LHCN-M2 (cell line): ENCODE measurements around the gene GSC2. TPM values are rescaled to one million over a fixed set of nuclear protein-coding genes. Genes with fewer than 3 reads are reported as not detected.

Source experiments
- DNase-seq: peaks from one replicate; pipeline ENCODE4 v3.0.0-alpha.2; 2012; ENCODE audit warnings: low read depth
- total RNA-seq: library from RNA; depleted of rRNA; stranded (reverse); fragments of >200 nt; gene quantifications from 2 replicates; pipeline ENCODE4 v1.2.3, GENCODE V29; 2014; rRNA removed

Gene GSC2
- total RNA-seq, 1 experiment from 2014 or later: not detected

DNA sequence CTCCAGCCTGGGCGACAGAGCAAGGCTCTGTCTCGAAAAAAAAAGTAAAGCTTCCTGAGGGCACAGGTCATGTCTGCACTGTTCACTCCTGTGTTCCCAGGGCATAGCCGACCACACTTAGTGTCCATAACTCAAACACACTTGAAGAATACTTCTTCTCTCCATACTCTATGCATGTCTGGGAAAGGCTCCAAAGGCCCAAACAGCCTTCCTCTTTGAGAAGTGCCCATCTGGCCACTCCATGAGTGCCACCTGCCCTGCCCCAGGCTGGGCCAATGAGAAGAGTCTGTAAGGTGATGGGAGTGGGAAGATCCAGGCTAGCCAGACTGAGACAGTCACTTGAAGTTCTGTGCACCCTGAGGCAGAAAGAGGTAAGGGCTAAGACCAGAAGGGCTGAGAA is 52.6 kb downstream of the GSC2 start:
- DNase-seq: no peak

Other genes starting within 250 kb of the GSC2 start
- gene DGCR6, start 244.0 kb downstream of the GSC2 start, total RNA-seq: 0.23 and 2.1 TPM in 2 replicates
- not detected in 2 replicates for gene PRODH, start 214.0 kb downstream of the GSC2 start, total RNA-seq
- gene DGCR2, start 27.9 kb downstream of the GSC2 start, total RNA-seq: 28.5 and 35.0 TPM in 2 replicates
- gene TSSK2, start 19.0 kb downstream of the GSC2 start, total RNA-seq: not detected in 2 replicates
- 19.1 and 25.4 TPM in 2 replicates for gene ESS2, start 5.6 kb downstream of the GSC2 start, total RNA-seq
- gene SLC25A1, start 28.4 kb upstream of the GSC2 start, total RNA-seq: 101 and 133 TPM in 2 replicates
- 14.4 and 17.7 TPM in 2 replicates for gene CLTCL1, start 141.4 kb upstream of the GSC2 start, total RNA-seq